ENCODE data around the gene FAM149A.

DNA sequence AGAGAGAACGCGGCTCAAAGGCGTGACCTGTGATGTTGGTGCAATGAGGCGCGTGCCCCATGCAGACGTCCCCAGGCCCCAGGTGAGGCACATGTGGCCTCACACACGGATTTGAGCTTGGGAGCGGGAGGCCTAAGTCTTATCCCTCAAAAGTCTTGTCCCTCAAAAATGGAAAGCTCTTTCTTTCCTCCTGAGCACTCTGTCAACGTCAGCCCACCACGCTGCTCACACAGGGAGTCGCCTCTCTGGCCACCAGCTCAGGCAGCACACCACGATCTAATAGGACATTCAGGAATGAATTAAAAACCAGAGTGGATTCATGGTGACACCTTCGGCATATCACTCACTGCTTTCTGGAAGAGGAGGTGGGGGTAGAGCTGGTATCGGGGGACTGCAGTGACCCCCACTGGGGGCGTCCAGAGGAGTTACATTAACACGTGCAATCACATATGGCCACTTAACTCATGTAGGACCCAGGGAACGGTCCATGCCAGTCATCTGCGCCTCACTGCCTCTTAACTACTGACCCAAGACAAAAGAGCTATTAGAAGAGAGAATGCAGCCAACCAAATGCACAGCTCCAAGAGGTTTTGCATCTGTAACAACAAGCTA, 64.9 kb downstream of the FAM149A start:
- TF ChIP-seq, protein P1, sequence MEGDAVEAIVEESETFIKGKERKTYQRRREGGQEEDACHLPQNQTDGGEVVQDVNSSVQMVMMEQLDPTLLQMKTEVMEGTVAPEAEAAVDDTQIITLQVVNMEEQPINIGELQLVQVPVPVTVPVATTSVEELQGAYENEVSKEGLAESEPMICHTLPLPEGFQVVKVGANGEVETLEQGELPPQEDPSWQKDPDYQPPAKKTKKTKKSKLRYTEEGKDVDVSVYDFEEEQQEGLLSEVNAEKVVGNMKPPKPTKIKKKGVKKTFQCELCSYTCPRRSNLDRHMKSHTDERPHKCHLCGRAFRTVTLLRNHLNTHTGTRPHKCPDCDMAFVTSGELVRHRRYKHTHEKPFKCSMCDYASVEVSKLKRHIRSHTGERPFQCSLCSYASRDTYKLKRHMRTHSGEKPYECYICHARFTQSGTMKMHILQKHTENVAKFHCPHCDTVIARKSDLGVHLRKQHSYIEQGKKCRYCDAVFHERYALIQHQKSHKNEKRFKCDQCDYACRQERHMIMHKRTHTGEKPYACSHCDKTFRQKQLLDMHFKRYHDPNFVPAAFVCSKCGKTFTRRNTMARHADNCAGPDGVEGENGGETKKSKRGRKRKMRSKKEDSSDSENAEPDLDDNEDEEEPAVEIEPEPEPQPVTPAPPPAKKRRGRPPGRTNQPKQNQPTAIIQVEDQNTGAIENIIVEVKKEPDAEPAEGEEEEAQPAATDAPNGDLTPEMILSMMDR (IDR thresholded peaks at IDR 0.05 in 2 of 3, conservative IDR thresholded peaks at IDR 0.05 in 1 of 3; ENCODE audit: borderline replicate concordance in 1 of 3, insufficient read depth in 1 of 3, low read depth in 2 of 3, low read length in 2 of 3) = no peak
- TF ChIP-seq YY1 (IDR thresholded peaks at IDR 0.05; ENCODE audit: extremely low read depth, insufficient replicate concordance, low read depth, low read length) (no peak), SIN3A (IDR thresholded peaks at IDR 0.05; ENCODE audit: low read depth) (no peak), FOSL1 (IDR thresholded peaks at IDR 0.05; ENCODE audit: low read depth) (no peak), ZNF274 (IDR thresholded peaks at IDR 0.05; ENCODE audit: low read depth, low read length) (no peak), POLR2AphosphoS5 (IDR thresholded peaks at IDR 0.05; ENCODE audit: low read depth, low read length) (no peak), POLR2A (IDR thresholded peaks at IDR 0.05; ENCODE audit: borderline replicate concordance, extremely low read depth, insufficient read depth, insufficient read length) (no peak), JUND (IDR thresholded peaks at IDR 0.05) (no peak), CEBPB (IDR thresholded peaks at IDR 0.05; ENCODE audit: low read depth) (no peak), EZH2phosphoT487 (IDR thresholded peaks at IDR 0.05; ENCODE audit: borderline replicate concordance) (no peak), EZH2 (IDR thresholded peaks at IDR 0.05) (no peak), SP1 (IDR thresholded peaks at IDR 0.05; ENCODE audit: low read depth) (no peak)
- TF ChIP-seq, protein P2, sequence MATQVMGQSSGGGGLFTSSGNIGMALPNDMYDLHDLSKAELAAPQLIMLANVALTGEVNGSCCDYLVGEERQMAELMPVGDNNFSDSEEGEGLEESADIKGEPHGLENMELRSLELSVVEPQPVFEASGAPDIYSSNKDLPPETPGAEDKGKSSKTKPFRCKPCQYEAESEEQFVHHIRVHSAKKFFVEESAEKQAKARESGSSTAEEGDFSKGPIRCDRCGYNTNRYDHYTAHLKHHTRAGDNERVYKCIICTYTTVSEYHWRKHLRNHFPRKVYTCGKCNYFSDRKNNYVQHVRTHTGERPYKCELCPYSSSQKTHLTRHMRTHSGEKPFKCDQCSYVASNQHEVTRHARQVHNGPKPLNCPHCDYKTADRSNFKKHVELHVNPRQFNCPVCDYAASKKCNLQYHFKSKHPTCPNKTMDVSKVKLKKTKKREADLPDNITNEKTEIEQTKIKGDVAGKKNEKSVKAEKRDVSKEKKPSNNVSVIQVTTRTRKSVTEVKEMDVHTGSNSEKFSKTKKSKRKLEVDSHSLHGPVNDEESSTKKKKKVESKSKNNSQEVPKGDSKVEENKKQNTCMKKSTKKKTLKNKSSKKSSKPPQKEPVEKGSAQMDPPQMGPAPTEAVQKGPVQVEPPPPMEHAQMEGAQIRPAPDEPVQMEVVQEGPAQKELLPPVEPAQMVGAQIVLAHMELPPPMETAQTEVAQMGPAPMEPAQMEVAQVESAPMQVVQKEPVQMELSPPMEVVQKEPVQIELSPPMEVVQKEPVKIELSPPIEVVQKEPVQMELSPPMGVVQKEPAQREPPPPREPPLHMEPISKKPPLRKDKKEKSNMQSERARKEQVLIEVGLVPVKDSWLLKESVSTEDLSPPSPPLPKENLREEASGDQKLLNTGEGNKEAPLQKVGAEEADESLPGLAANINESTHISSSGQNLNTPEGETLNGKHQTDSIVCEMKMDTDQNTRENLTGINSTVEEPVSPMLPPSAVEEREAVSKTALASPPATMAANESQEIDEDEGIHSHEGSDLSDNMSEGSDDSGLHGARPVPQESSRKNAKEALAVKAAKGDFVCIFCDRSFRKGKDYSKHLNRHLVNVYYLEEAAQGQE (IDR thresholded peaks at IDR 0.05; ENCODE audit: low read depth) = no peak
- TF ChIP-seq, protein P3, sequence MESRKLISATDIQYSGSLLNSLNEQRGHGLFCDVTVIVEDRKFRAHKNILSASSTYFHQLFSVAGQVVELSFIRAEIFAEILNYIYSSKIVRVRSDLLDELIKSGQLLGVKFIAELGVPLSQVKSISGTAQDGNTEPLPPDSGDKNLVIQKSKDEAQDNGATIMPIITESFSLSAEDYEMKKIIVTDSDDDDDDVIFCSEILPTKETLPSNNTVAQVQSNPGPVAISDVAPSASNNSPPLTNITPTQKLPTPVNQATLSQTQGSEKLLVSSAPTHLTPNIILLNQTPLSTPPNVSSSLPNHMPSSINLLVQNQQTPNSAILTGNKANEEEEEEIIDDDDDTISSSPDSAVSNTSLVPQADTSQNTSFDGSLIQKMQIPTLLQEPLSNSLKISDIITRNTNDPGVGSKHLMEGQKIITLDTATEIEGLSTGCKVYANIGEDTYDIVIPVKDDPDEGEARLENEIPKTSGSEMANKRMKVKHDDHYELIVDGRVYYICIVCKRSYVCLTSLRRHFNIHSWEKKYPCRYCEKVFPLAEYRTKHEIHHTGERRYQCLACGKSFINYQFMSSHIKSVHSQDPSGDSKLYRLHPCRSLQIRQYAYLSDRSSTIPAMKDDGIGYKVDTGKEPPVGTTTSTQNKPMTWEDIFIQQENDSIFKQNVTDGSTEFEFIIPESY (IDR thresholded peaks at IDR 0.05; ENCODE audit: extremely low read depth, insufficient replicate concordance, low read length) = no peak

All from HCT116 (cell line).